SK-N-MC (cell line): Measurements from ENCODE around the gene SYTL1.

Source experiments
- EZH2 ChIP-seq: fragments of 200-600 bp; sonication (generic); IDR thresholded peaks from one replicate; pipeline ENCODE4 v1.6.1; 2017; ENCODE audit warnings: antibody characterized with exemption
- FOXP2 ChIP-seq: optimal IDR thresholded peaks from 2 replicates; pipeline ENCODE3; 2011; ENCODE audit warnings: mild to moderate bottlenecking, moderate library complexity; ENCODE audit not compliant: insufficient read depth; ENCODE audit errors: extremely low read length, control extremely low read depth
- POLR2AphosphoS5 ChIP-seq: IDR thresholded peaks from 2 replicates; pipeline ENCODE4 v1.6.1; 2012; ENCODE audit warnings: mild to moderate bottlenecking, low read depth, low read length, borderline replicate concordance

GRCh38 chr1:27343639-27344025 lies 1.8 kb downstream of the SYTL1 start:
- TF ChIP-seq EZH2 (no peak), POLR2AphosphoS5 (no peak), FOXP2 (no peak)
